ENCODE results near the gene COQ4. TPM values are rescaled to one million over a fixed set of nuclear protein-coding genes. Genes with fewer than 3 reads are reported as not detected.
"Not testable (repeated sequence)": the region's sequence is repeated elsewhere in the genome, so short reads cannot be mapped to it uniquely, and the experiment has no call there.

Gene COQ4
- 10 to 100 TPM; 51.1 to 64.4 TPM for total RNA-seq
- long read RNA-seq, transcript COQ4-201 (7 exons, 1,548 nt) = major isoform, 42 of 55 reads
- long read RNA-seq, partial matches to known transcripts = 6 of 55 reads
- long read RNA-seq, other reads (novel, unspliced or antisense) = 2 of 55 reads

GRCh38 chr9:128322404-128323211 is at the start of gene COQ4, which contains the start of gene TRUB2:
COQ4 (plus strand) TSS chr9:128322839; CDS start chr9:128322859, 20 bp downstream.
TRUB2 (minus strand) TSS chr9:128322447; CDS start chr9:128322408, 39 bp downstream.
- DNase-seq = peak; percentile 93 to 95
- ATAC-seq = peak; percentile 96
- intact Hi-C loops (cut with DNase I, micrococcal nuclease) = no loop called here

DNA sequence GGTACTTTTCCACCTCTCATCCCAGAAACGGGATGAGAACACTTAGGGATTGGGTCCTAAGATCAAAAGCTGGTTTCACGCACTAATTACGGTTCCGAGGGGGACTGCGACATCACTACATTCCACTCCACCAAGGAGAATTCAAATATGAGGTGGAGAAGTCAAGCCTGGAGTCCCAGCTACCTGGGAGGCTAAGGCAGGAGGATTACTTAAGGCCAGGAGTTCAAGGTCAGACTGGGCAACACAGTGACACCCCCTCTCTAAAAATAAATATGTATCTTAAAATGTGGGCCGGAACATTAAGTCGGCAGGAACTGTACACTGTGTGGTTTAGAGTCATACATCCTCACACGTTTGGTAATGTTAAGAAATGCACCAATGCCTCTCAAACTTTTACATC is 48.4 kb upstream of the COQ4 start:
- intact Hi-C loops (cut with DNase I, micrococcal nuclease) = no loop called here
- DNase-seq (no peak), ATAC-seq (no peak)

GRCh38 chr9:128275198-128276007 is 47.2 kb upstream of the COQ4 start, which contains the start of gene GOLGA2:
GOLGA2 (minus strand) TSS chr9:128276007; CDS start chr9:128275976, 31 bp downstream.
- DNase-seq (peak; percentile 31 to 55), ATAC-seq (peak; percentile 62)
- intact Hi-C loops (cut with DNase I, micrococcal nuclease) = no loop called here

DNA sequence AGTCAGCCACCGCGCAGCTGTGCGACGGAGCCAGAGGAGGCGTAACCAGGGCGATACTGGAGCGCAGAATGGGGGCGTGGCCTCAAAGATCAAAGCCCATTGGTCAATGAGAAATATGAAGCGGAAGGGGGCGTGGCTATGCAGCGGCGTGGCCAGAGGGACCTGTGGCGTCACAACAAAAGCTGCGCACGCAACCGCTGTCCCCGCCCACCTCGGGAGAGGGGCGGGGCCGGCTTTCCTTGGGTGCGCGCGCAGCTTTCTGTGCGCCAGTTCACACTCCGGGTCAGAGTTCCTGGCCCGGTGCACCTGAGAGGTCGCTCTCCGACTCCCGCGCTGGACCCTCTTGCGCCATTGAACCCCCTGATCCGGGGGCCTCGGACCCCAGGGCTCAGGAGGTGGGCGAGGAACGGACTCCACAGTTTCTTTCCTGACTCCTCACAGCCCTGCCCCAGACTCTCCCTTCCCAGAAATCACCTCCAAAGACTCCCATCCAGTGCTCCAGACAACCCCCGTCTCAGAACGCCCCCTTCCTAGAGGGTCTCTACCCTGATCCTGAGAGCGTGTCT is 46.5 kb upstream of the COQ4 start, which contains the start of gene SWI5:
Gene SWI5 (plus strand): TSS at position 269 of the 566 bp plus-strand sequence.
- DNase-seq (peak; percentile 100), ATAC-seq (peak; percentile 95)
- intact Hi-C loops (cut with DNase I, micrococcal nuclease) = no loop called here

DNA sequence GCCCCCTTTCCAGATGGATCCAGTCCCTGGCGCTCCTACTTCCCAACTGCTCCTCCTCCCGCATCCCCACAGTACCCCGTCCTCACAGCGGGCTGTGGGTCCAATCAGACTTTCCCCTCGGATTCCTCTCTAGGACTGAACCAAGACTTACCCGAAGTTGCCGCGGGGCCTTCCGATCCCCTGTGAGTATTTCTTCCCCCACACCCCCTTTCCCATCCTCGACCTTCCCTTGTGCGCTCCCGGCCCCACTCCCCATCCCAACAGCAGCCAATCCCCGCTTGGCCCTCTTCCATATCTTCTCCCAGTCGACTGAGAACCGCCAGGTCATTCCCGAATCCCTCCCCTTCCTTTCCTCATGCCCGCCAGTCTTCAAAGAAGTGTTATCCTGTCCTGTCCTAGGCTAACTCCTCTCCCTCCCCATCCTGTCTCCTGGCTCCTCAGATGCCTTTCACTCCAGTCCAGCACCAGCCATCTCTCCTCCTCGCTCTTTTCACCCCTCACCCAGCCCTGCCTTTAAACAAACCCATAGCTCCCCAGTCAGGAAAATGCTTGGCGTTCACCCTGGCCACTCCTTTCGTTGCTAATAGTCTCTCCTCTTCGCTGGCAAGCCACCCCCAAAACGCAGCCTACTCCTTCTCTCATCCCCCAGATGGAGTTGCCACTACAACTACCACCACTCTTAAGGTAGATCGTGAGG is 45.9 kb upstream of the COQ4 start:
- ATAC-seq (peak; percentile 18), DNase-seq (peak; percentile 39 to 47)
- intact Hi-C loops (cut with DNase I, micrococcal nuclease) = no loop called here

DNA sequence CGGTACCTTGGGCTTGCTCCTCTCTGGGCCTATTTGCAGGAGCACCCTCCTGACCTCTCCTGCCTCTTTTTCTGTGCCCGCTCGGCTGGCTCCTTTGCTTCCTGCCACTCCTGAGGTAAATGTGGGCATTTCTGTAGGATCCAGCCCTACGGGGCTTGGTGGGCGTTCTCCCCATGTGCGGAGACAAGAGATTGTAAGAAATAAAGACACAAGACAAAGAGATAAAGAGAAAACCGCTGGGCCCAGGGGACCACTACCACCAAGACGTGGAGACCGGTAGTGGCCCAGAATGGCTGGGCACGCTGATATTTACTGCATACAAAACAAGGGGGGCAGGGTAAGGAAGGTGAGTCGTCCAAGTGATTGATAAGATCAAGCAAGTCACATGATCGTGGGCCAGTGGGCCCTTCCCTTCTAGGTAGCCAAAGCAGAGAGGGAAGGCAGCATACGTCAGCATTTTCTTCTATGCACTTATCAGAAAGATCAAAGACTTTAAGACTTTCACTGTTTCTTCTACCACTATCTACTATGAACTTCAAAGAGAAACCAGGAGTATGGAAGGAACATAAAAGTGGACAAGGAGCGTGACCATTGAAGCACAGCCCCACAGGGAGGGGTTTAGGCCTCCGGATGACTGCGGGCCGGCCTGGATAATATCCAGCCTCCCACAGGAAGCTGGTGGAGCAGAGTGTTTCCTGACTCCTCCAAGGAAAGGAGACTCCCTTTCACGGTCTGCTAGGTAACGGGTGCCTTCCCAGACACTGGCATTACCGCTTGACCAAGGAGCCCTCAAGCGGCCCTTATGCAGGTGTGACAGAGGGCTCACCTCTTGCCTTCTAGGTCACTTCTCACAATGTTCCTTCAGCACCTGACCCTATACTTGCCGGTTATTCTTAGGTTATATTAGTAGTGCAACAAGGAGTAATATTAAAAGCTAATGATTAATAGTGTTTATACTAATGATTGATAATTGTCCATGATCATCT is 43.3 kb upstream of the COQ4 start:
- intact Hi-C loops (cut with DNase I, micrococcal nuclease); DNase-seq; ATAC-seq: not testable (repeated sequence)

DNA sequence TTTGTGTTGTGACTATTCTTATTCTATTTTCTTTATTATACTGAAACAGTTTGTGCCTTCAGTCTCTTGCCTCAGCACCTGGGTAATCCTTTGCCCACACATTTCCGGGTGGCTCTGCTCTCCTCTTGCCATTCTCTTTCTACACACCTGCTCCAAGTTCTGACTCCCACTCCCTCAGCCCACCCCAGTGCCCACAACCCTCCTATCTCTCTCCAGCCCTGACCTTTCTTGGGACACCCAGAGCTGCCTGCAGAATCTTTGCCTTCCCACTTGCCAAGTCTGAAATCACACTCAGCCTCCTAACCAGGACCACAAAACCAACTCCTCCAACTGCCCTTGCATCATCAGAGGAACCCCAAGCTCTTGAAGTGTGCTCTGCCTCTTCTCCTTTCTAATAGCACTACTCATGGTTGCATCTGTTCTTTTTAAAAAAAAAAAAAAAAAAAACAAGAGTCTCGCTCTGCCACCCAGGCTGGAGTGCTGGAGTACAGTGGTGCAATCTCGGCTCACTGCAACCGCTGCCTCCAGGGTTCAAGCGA is 42.5 kb upstream of the COQ4 start:
- intact Hi-C loops (cut with DNase I, micrococcal nuclease) = no loop called here
- DNase-seq (no peak), ATAC-seq (no peak)

DNA sequence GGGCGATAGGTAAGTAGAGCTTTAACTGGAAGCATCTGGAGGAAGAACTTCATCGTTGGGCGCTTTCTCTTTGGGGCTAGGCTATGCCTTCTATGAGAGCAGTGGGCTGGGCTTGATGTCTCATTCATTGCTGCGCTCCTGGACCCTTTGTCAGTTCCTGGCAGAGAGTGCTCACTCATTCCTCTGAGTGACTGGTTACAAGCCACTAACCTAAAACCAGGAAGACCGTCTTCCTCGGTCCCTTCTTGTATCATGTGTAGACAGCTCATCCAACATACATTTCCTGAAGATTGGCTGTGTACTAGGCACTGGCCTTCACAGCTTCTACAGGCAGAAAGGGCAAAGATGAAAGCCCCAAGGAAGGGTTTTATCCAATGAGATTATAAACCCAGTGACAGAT is 40.1 kb upstream of the COQ4 start:
- intact Hi-C loops (cut with DNase I, micrococcal nuclease) = no loop called here
- ATAC-seq (no peak), DNase-seq (no peak)

GRCh38 chr9:128285033-128285784 is 37.4 kb upstream of the COQ4 start:
- intact Hi-C loops (cut with DNase I, micrococcal nuclease) = no loop called here
- DNase-seq (no peak), ATAC-seq (no peak)

GRCh38 chr9:128286440-128286839 is 36.2 kb upstream of the COQ4 start:
- intact Hi-C loops (cut with DNase I, micrococcal nuclease) = no loop called here
- DNase-seq (no peak), ATAC-seq (no peak)

GRCh38 chr9:128288273-128289004 is 34.2 kb upstream of the COQ4 start:
- ATAC-seq (no peak), DNase-seq (no peak)
- intact Hi-C loops (cut with DNase I, micrococcal nuclease) = no loop called here

GRCh38 chr9:128292009-128292408 is 30.6 kb upstream of the COQ4 start:
- intact Hi-C loops (cut with DNase I, micrococcal nuclease) = no loop called here
- no peak for DNase-seq
- ATAC-seq = no peak

DNA sequence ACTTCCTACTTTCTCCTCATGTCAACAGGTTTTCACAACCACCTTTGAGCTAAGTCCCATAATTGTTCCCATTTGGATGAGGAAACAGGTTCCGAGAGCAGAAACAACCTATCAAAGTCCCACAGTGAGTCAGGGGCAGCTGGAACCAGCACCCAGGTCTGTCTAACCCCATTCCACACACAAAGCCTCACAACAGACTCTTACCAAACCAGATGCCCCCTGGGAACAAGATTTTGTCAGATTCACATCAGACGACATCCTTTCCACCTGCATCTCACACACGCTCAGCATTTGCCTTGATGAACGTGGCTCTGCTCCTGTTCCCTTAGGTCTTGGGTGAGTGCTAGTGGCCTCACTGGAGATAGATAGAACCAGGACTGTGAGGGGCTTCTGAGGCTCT is 29.5 kb upstream of the COQ4 start:
- no peak for DNase-seq
- intact Hi-C loops (cut with DNase I, micrococcal nuclease) = no loop called here
- ATAC-seq = no peak

DNA sequence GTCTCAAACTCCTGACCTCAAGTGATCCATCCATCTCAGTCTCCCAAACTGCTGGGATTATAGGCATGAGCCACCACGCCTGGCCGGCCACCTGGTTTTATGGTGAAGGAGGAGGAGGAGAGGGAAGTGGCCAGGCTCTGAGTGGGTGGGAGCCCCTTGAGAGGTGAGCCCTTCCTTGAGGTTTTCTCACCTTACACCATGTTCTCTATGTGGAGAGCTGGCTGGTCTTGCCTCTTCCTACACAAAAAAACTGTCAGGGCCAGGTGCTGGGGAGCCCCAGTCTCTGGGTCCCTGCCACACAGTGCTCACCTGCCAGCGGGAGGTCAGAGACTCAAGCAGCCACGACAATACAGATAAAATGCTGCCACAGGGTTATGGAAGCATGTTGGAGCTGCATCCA is 28.5 kb upstream of the COQ4 start:
- intact Hi-C loops (cut with DNase I, micrococcal nuclease) = no loop called here
- no peak for ATAC-seq
- no peak for DNase-seq

- ATAC-seq (peak; percentile 82), DNase-seq (peak; percentile 28 to 55)
- intact Hi-C loops (cut with DNase I, micrococcal nuclease) = no loop called here
These were observed 26.1 kb upstream of the COQ4 start for GRCh38 chr9:128296340-128297220.

Data from left colon (tissue), 2 donors.